NCI-H187 (cell line): ENCODE measurements around the gene PCYT1B.

Experiments used
- DNase-seq, 2 experiments: peaks; one replicate each; lab custom pipeline; 2025; lab: John Stamatoyannopoulos, UW

The PCYT1B gene

GRCh38 chrX:24526616-24527015, 120.5 kb downstream of the PCYT1B start:
- DNase-seq, result no peak

DNA sequence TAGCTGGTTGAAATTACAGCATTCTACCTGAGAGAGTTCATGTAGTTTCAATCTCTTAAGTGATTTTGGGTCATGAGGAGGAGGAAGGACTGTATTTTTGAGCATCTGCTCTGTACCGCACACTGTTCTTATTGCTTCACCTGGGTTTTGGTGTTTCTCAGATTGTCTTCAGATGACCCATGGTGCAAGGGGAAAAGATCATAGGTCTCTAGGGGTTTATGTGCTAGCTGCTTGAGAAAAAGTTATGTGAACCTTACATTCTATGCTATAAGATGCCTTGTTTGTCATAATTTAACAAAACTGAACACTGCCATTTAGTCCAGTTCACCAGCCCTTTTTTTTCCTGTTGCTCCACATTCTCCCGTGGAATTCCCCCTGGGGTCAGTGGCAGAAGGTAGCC, 121.7 kb downstream of the PCYT1B start:
- no peak for DNase-seq

GRCh38 chrX:24520472-24520871, 126.7 kb downstream of the PCYT1B start:
- DNase-seq, result no peak

DNA sequence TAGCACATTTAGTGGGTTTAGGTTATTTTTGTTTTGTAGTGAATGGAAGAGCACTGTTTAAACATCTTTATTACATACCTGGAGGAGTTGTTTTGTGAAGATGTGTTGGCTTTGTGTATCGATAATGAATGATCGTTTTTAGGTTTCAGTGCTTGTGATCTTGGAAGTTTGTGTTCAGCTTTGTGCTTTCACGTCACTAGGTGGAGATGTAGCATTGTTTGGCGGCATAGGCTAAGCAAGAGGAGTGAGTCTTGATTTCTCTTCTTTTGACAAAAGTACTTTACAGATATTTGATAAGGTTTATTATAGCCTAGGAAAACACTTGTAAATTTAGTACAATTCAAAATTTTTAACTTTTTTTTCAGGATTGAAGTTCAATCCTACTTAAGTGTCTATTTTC, 131.7 kb downstream of the PCYT1B start:
- DNase-seq, result no peak

- no peak for DNase-seq
These were observed 133.7 kb downstream of the PCYT1B start for GRCh38 chrX:24513416-24513815.

DNA sequence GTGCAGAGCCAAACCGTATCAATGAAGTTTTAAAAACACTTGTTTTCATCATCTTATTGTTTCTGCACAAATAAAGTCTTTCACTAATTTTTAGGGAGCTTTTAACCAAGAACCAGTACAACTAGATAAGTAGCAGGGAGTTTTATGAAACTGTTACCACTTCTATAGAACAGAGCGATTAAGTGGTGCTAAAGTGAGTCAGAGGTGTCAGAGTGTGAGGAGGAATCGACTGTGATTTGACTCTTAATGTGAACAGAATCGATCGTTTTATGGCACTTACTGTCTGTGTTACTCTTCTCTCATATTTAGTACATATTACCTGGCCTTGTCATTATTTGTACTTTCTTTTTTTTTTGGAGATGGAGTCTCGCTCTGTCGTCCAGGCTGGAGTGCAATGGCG, 138.8 kb downstream of the PCYT1B start:
- no peak for DNase-seq
